HG03108 (cell line): ENCODE data around the gene MGAT4B.
A peak's percentile ranks its signal among the peaks of the same experiment; 100 is the strongest.
"Not testable (repeated sequence)": the region's sequence is repeated elsewhere in the genome, so short reads cannot be mapped to it uniquely, and the experiment has no call there.

Source experiments
- ATAC-seq: cut with Tn5 transposase; IDR thresholded peaks from one replicate; pipeline ENCODE4 v1.9.1; 2021; ENCODE audit warnings: moderate library complexity; ENCODE audit not compliant: unreplicated experiment

The MGAT4B gene

GRCh38 chr5:179795863-179796833 is 10.5 kb downstream of the MGAT4B start:
- ATAC-seq, result peak; percentile 70

GRCh38 chr5:179795049-179795862 is 11.4 kb downstream of the MGAT4B start:
- no peak for ATAC-seq

- ATAC-seq, result no peak
Observed at GRCh38 chr5:179794575-179794974, 12.1 kb downstream of the MGAT4B start.

- no peak for ATAC-seq
Observed at GRCh38 chr5:179794171-179794570, 12.5 kb downstream of the MGAT4B start.

- ATAC-seq, result peak; percentile 41
Observed at GRCh38 chr5:179793468-179794139, 13.1 kb downstream of the MGAT4B start, which contains the start of gene LTC4S. Gene LTC4S (plus strand): TSS chr5:179793986. CDS start chr5:179794081, 95 bp downstream.

GRCh38 chr5:179792612-179793467 is 13.8 kb downstream of the MGAT4B start:
- no peak for ATAC-seq

GRCh38 chr5:179791881-179792611 is 14.6 kb downstream of the MGAT4B start:
- ATAC-seq, result no peak

GRCh38 chr5:179789278-179789677 is 17.4 kb downstream of the MGAT4B start:
- not testable (repeated sequence) for ATAC-seq

GRCh38 chr5:179788193-179788854 is 18.3 kb downstream of the MGAT4B start:
- ATAC-seq, result no peak

- ATAC-seq, result no peak
Observed at GRCh38 chr5:179786861-179787260, 19.8 kb downstream of the MGAT4B start.

GRCh38 chr5:179783128-179783527 is 23.5 kb downstream of the MGAT4B start:
- ATAC-seq, result no peak

- ATAC-seq, result no peak
Observed at GRCh38 chr5:179781846-179782245, 24.8 kb downstream of the MGAT4B start.

GRCh38 chr5:179780362-179780761 is 26.3 kb downstream of the MGAT4B start:
- ATAC-seq, result no peak

GRCh38 chr5:179779826-179780225 is 26.8 kb downstream of the MGAT4B start:
- no peak for ATAC-seq

GRCh38 chr5:179778591-179778990 is 28.1 kb downstream of the MGAT4B start:
- ATAC-seq, result no peak

- ATAC-seq, result no peak
Observed at GRCh38 chr5:179777909-179778308, 28.8 kb downstream of the MGAT4B start.

GRCh38 chr5:179777456-179777855 is 29.2 kb downstream of the MGAT4B start:
- no peak for ATAC-seq

- no peak for ATAC-seq
Observed at GRCh38 chr5:179776411-179776938, 30.2 kb downstream of the MGAT4B start.

GRCh38 chr5:179774442-179774841 is 32.2 kb downstream of the MGAT4B start:
- no peak for ATAC-seq
